Lower lobe of right lung (tissue), 2 donors: ENCODE measurements around the gene POLE. TPM values are rescaled to one million over a fixed set of nuclear protein-coding genes. Genes with fewer than 3 reads are reported as not detected.

Source experiments
- ATAC-seq, 2 donors: fragments of 200-7000 bp; cut with Tn5 transposase; one replicate each; pipeline ENCODE4 v1.9.1; 2020 to 2022; ENCODE audit warnings: mild to moderate bottlenecking in 2 of 2, moderate library complexity in 2 of 2
- DNase-seq: peaks from one replicate; pipeline ENCODE4 v3.0.0-alpha.2; 2020
- H3K27ac ChIP-seq: fragments of 200-600 bp; one replicate; pipeline ENCODE4 v1.8.0; 2022
- H3K27me3 ChIP-seq: fragments of 200-600 bp; one replicate; pipeline ENCODE4 v1.8.0; 2022; ENCODE audit warnings: low read depth
- H3K36me3 ChIP-seq: fragments of 200-600 bp; one replicate; pipeline ENCODE4 v1.8.0; 2022; ENCODE audit warnings: mild to moderate bottlenecking
- H3K4me1 ChIP-seq: fragments of 200-600 bp; one replicate; pipeline ENCODE4 v1.8.0; 2022
- H3K4me3 ChIP-seq: fragments of 200-600 bp; one replicate; pipeline ENCODE4 v1.8.0; 2022; ENCODE audit warnings: mild to moderate bottlenecking
- H3K9me3 ChIP-seq: fragments of 200-600 bp; one replicate; pipeline ENCODE4 v1.8.0; 2022
- CTCF ChIP-seq: fragments of 200-600 bp; IDR thresholded peaks from one replicate; pipeline ENCODE4 v1.8.0; 2022; ENCODE audit warnings: antibody characterized with exemption, mild to moderate bottlenecking
- intact Hi-C: fragments of 100-400 bp; cut with DNase I; formaldehyde crosslinking; loops from one replicate; pipeline ENCODE4 v1.11.0; 2022
- total RNA-seq: library from RNA; stranded (reverse); fragmentation: NEBNext Ultra II Directional; extraction: Animal tissue kit (Norgen Biotek cat#: 25700); gene quantifications from one replicate; pipeline ENCODE4 v1.2.1, GENCODE V29; 2021
- donor health status: DM: no; HTN: yes; CAD: no; lungs with severe emphysema.

The POLE gene
- total RNA-seq, 1 donor from 2014 or later, result 28.0 TPM

- no peak for DNase-seq
- peak; percentile 41 to 47 for ATAC-seq
- no peak overlapping the region for H3K27ac ChIP-seq
Measured at GRCh38 chr12:132638541-132639408, 48.4 kb downstream of the POLE start.

GRCh38 chr12:132637811-132638210, 49.3 kb downstream of the POLE start:
- H3K27ac ChIP-seq, result no peak overlapping the region
- no peaks in the 10 kb centered on the region for H3K9me3 ChIP-seq
- no peaks in the 10 kb centered on the region for H3K4me1 ChIP-seq
- intact Hi-C loops, result no loop called here
- ATAC-seq, result no peak
- no peak for DNase-seq
- H3K4me3 ChIP-seq, result no peak overlapping the region
- H3K27me3 ChIP-seq, result no peaks in the 10 kb centered on the region
- no peak for TF ChIP-seq CTCF
- H3K36me3 ChIP-seq, result peaks cover 90% of the 10 kb centered on the region

More at GRCh38 chr12:132638541-132639408, 48.4 kb downstream of the POLE start:
- no peak overlapping the region for H3K4me3 ChIP-seq
- H3K4me1 ChIP-seq, result no peaks in the 10 kb centered on the region
- H3K9me3 ChIP-seq, result no peaks in the 10 kb centered on the region
- peak; percentile 55 for TF ChIP-seq CTCF
- no peaks in the 10 kb centered on the region for H3K27me3 ChIP-seq
- H3K36me3 ChIP-seq, result peaks cover 92% of the 10 kb centered on the region
- intact Hi-C loops, result no loop called here

GRCh38 chr12:132635076-132635955, 51.8 kb downstream of the POLE start:
- Histone ChIP-seq H3K4me1 (no peaks in the 10 kb centered on the region), H3K36me3 (peaks cover 87% of the 10 kb centered on the region), H3K9me3 (no peaks in the 10 kb centered on the region), H3K4me3 (no peak overlapping the region), H3K27me3 (no peaks in the 10 kb centered on the region), H3K27ac (no peak overlapping the region)
- DNase-seq (no peak), ATAC-seq (no peak)
- intact Hi-C loops, result no loop called here
- TF ChIP-seq CTCF, result no peak

GRCh38 chr12:132634411-132634990, 52.6 kb downstream of the POLE start:
- no peak for TF ChIP-seq CTCF
- peaks cover 87% of the 10 kb centered on the region for H3K36me3 ChIP-seq
- intact Hi-C loops, result no loop called here
- no peaks in the 10 kb centered on the region for H3K9me3 ChIP-seq
- DNase-seq, result no peak
- H3K27ac ChIP-seq, result no peak overlapping the region
- no peaks in the 10 kb centered on the region for H3K4me1 ChIP-seq
- no peak for ATAC-seq
- H3K27me3 ChIP-seq, result no peaks in the 10 kb centered on the region
- H3K4me3 ChIP-seq, result no peak overlapping the region

GRCh38 chr12:132633901-132634300, 53.2 kb downstream of the POLE start:
- peaks cover 89% of the 10 kb centered on the region for H3K36me3 ChIP-seq
- DNase-seq (no peak), ATAC-seq (no peak)
- TF ChIP-seq CTCF, result no peak
- H3K4me1 ChIP-seq, result no peaks in the 10 kb centered on the region
- no peaks in the 10 kb centered on the region for H3K9me3 ChIP-seq
- no peak overlapping the region for H3K4me3 ChIP-seq
- H3K27me3 ChIP-seq, result no peaks in the 10 kb centered on the region
- intact Hi-C loops, result no loop called here
- H3K27ac ChIP-seq, result no peak overlapping the region
